Activated CD4-positive, alpha-beta T cell treated with anti-CD3 and anti-CD28 coated beads for 1 hour (primary cell): ENCODE data around the gene CFAP46.
"Not testable (repeated sequence)": the region's sequence is repeated elsewhere in the genome, so short reads cannot be mapped to it uniquely, and the experiment has no call there.

Source experiments
- DNase-seq: peaks from one replicate; pipeline ENCODE4 v3.0.0-alpha.2; 2020

The CFAP46 gene

DNA sequence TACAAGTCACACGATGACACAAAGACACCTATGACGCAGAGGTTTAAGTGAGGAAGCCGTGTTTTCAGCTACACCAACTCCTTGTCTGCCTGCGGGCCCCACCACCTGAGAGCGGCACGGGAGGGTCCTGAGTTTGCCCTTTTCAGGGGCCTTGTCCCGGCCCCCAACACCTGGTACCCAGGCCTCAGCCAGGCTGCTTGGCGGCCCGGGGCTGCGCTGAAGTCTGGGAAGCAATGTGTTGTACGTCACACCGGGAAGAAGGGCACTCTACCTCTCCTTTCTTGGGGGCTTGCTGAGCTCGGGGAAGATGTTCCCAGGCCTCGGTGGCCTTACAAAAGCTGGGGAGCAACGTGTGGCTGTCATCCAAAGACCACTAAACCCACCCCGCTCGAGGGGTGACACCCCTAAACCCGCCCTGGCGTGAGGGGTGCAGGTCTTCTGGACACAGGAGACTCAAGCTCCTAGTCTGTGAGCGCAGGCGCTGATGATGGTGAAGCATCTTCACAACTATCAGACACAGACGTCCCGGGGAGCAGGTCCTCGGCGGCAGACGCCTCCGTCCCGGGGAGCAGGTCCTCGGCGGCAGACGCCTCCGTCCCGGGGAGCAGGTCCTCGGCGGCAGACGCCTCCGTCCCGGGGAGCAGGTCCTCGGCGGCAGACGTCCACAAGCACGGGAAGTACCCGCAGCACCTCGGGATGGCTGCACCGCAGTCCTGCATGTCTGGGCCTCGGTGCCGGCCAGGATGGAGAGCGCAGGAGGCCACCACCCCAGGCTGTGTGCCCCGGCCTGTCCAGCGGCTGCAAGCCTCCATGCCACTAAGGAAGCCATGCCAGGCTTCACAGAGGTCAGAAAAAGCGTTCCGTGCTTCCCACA, 15.4 kb downstream of the CFAP46 start:
- no peak for DNase-seq

DNA sequence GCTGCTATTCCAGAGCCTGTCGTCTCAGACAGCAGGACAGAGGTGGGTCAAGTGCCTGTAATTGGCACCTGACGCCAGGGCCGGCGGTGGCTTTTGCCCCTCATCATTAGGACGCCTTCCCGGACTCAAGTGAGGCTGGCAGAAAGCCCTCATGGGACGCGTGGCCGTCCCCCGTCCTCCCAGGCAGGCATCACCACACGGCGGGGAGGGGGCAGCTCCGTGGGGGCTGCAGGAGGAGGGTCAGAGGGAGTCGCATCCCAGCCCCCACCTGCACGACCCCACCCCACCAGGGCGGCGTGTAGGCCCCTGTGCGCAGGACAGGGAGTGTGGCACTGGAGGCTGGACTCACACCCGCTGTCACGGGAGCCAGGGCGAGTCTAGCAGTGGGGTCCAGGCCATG, 16.3 kb downstream of the CFAP46 start:
- no peak for DNase-seq

DNA sequence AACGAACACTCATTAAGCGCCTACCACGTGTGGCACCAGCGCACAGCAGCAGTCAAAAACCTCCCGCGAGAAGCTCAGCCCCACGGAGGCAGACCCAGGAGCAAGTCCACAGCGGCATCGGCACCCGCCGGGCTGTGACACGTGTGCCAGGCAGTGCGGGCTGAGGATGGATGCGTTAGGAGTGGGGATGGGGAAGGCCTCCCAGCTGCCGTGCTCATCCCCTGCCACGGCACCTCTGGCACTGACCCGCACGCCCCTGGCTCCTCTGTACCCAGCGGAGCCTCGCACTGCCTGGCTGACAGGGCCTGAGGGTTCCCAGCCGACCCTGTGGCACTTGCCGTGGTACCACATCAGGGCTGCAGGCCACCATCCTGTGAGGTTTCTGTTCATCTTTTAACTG, 16.8 kb downstream of the CFAP46 start:
- no peak for DNase-seq

DNA sequence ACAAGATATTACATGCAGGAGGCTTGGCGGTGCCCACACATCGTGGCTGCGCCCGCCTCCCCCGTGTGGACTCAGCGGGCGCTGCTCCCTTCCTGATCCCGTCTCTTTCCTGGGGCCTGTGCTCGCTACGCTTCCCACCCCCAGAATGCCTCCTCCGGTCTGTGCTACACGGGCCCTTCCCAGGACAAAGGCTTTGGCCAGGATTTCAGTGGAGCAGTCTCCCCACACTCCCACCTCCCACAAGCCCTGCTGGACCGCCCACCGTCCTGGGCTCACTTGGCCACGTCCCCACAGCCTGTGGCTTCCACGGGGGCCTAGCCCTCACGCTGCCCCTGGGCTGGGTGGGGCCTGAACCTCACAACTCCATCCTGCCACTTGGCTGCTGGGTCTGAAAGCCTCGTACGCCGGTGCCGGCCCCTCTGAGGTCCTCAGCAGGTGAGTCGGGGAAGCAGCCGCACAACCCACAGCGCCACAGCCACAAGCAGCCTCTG, 17.3 kb downstream of the CFAP46 start:
- DNase-seq: no peak

DNA sequence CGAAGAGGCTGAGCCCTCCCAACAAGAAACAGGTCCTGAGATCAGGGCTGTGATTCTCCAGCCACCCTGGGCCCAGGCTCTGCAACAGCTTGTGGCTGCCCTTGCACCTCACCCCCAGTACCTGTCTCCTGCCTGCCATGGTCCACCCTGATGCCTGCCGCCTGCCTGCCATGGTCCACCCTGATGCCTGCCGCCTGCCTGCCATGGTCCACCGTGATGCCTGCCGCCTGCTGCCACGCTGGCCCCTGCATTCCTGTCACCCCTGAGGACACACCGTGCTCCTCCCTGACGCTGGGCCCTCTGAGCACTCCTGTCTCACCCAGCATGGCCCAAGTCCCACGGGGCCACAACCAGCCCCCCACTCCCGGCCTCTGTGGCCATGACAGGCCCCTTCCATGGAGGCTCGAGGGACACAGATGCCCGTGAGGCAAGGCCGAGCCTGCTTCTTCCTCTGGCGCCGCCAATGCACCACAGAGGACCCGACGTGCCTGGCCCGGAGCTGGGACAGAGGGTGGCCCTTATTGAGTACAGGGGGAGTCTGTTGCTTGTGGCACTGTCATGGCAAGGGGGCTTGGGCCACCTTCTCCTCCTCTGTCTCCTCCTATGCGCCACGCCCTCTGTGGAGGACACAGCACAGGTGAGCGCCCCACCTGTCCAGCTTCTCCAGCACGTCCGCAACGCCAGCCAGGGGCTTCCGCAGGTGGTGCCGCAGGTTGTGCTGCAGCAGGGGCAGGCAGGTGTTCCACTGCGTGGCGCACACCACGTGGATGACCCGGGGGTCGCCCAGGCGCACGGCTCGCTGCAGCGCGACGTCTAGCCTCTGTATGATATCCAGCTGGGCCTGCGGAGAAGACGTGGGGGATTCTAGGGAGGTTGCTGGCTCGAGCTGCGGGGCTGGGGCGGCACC, 18.1 kb downstream of the CFAP46 start:
- no peak for DNase-seq

DNA sequence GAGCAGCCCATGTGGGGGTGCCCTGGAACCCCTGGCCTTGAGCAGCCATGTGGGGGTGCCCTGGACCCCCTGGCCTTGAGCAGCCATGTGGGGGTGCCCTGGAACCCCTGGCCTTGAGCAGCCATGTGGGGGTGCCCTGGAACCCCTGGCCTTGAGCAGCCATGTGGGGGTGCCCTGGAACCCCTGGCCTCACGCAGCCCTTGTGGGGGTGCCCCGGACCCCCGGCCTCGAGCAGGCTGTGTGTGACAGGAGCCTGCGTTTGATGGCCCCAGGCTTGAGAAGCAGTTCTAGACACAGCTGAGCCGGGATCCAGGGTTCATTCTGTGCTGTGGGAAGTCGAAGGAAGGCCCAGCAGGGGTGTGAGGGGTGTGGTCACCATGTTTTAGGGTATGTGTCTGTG, 19.0 kb downstream of the CFAP46 start:
- not testable (repeated sequence) for DNase-seq

DNA sequence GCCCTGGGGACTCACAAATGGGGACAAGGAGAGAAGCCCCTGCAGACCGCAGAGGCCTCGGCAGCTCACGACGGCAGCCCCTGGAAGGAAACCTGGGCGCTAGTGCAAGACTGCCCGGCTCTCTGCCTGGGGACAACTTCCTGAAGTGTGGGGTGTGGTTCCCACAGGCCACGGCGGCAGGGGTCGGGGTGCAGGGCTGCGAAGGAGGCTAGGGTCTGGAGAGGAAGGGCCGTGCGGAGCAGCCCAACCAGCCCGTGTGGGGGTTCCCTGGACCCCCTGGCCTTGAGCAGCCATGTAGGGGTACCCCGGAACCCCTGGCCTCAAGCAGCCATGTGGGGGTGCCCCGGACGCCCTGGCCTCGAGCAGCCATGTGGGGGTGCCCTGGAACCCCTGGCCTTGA, 19.5 kb downstream of the CFAP46 start:
- DNase-seq: no peak

DNA sequence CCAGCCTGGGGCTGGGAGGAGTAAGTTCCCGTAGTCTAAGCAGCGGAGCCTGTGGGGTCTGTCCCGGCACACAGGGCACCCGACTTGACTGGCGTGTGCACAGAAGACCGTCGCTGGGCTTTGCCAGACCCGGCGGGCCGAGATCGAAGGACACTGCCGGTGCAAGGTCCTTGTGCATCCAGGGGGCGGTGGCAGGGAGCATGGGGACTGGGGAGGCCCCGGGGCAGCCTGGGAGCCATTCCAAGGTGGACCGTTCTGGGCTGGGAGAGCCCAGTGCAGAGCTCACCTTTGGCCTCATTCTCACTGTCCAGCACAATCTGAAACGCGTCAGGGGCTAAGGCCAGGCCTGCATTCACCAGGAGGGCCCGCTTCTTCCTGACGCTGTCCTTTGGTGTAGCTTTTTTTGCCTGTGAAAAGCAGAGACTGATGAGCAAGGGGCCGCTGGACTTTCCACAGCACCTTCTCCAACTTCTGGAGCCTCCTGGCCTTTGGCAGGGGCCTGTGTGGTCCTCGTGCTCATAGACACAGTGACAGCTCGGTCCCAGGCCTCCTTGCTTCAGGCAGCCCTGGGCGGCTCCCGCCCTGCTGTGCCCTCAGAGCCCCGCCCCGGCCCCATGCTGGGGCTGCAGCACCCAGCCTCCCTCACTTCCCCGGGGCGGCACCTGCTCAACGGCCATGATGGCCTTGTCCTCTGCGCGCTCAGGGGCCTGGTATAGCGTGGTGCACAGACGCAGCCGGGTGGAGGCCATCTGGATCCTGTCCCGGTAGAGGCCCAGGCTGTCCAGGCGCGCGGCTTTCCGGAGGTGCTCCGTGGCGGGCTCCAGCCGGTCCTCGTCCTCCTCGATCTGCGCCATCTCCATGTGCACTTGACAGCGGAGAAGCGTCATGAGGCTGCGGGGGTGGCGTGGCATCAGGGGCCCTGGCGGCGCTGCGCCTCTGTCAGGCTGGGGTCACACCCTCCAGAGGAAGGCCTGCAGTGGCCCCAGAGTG, 20.3 kb downstream of the CFAP46 start:
- DNase-seq: no peak

DNA sequence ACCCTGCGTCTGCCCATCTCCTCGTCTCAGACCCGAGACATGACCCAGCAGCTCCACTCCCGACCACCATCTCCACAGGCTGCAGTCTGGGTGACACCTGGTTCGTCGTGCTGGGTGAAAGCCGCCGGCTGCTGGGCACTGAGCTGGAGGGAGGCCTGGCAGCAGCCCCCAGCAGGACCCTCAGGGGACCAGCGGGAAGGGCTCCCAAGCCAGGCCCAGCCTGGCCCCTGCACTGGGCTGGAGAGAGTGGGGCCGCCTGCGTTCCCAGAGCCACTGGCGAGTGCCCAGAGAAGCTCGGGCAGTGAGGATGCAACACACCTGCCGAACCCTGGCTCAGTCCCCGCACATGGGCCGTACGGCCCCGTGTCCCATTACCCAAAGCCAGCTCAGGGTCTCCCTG, 21.3 kb downstream of the CFAP46 start:
- DNase-seq: no peak

DNA sequence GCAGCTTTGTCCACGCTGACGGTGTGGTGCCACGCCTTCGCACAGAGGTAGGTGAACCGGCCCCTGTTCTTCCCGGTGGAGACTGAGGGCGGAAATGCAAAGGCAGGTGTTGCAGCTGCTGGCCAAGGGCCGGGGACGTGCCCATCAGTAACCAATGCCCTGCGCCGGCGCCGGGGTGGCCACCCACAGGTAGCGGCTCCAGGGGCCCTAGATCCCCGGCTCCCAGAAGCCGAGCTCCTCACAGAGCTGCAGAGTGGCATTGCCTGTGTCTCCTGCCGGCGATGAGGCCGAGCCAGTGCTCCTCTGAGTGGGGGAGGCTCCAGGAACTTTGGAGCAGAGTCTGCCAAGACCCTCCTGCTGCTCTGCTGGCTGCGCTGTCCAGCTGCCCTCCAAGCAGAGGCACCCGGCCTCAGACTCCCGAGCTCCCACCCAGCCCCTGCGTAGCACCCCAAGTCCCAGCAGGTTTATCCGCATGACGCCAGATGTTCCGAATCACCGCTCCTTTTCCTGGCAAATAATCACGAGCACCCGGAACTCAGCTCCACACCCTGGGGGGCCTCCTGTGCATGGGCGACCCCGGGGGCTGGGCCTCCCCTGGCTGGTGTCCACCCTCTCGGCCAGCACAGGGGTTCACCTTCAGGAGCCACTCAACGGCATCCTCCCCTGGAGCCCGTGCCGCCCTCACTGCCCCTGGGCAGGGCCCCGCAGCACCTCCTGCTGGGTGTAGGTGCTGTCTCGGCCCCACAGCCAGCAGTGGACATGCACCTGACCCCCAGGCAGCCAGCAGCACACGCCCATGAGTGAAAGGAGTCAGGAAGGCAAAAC, 22.1 kb downstream of the CFAP46 start:
- DNase-seq: no peak

DNA sequence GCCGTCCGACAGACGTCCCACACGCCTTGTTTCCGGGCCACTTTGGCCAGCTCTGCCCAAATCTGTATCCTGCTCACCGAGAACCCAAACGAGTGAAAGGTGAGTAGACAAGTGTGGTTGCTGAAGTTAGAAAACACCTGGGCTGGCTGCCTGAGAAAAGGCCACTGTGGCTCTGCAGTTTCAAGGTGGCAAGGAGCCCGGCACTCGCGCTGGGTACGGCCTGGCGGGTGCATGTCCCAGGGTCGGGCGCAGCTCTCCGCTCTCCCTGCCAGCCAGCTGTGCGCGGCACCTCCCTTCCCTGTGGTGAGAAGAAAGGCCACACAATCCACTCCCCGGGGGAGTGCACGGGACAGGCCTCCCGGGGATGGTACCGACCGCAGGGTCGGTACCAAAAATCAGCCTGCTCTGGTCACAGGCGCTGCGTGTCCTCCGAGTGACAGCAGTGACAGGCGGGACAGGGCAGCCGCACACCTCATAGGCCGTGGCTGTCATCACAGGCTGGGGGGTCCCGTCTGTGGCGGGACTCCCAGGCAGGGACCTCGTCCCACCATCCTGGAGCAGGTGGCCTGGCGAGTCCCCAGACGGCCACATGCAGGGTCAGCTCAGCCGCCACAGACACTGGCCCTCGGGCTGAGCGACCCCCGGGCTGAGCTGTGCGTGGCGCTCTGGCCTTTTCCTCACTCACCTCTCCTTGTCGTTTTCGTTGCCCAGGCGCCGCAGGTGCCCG, 22.8 kb downstream of the CFAP46 start:
- DNase-seq: no peak

DNA sequence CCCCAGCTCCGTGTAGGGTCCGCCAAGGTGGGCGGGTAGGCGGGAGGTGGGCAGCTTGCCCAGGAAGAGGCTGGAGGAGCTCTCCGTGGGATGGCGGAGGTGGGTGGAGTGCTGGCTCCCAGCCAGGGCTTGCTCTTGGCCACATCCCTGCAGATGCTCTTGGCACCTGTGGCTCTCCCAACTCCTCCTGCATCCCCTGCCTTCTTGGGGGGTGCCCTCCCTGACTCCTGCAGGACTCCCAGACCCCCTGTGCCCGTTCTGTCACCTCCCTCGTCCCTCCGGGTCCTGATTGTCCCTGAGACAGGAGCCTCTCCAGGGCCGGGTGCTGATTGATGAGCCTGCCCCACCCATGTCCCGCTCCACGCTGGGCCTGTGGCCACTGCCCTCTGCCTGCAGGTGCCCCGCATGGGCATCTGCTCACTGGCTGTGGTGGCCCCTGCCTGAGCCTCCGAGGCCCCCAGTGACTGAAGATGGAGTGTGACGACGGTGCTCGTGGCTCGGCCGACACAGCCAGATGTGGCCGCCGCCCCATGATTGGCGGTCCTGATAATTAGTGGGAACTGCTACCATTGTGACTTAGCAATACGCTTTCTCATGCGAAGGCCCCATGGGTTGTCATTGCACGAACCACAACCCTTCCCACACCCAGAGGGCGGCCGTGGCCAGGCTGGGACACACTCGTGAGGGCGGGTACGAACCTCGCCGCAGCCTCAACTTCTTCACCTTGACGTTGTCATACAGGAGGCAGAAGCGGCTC, 23.6 kb downstream of the CFAP46 start:
- no peak for DNase-seq

DNA sequence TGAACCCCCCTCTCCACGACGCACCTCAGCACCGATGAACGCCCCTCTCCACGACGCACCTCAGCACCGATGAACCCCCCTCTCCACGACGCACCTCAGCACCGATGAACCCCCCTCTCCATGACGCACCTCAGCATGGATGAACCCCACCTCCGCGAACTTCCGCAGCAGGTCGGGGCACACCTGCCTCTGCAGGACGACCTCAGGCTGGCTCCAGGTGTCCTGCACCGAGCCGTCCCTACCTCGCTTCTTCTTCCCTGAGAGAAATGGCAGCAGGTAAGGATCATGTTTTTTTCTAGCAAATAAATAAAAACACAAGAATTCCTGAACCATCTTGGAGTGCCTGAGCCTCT, 24.1 kb downstream of the CFAP46 start:
- DNase-seq: no peak

DNA sequence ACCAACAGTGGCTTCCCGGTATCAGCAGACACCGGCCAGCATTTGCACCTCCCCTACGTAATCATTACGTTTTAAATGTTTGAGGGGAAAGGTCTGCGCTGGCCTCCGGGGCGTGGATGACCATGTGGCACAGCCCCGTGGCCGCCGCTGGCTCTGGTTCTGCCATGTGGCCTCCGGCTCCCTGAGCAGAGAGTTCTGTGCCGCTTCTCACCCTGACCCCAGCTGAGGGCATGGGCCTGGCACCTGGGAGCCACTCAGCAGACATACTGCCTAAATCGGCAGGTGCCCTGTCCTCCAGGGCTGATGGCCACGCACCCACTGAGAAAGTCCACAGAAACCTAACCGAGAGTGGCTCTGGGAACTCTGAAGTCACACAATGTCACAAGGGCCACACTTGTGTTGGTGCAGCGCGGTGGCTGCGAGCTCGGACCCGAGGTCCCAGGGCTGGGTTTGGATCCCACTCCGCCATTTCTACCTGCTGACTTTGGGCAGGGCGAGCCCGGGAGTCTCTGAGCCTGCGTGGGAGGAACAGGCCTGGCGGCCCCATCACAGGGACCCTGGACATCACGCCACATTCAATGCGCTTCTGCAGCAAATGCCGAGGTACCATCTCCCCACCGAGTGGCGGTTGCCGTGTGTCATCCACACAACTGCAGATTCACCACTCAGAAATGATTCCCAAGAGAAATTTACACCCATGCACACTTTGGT, 25.3 kb downstream of the CFAP46 start:
- no peak for DNase-seq

DNA sequence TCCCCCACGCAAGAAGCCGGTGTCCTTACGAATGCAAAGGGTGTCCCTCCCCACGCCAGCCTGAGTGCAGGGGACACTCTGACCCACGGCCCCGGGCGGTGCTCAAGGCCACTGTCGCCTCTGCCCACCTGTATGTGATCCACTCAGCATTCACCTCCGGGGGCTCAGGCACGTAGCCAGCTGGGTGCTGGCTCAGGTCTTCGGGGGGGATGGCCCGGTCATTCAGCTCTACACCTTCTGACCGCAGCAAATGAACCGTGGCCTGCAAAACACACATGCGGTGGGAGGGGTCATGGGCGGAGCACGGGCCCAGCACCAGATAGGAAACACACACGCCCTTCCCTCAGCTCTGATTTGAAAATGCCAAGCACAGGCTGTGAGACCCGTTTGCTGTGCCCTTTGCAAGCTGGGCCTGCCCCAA, 25.9 kb downstream of the CFAP46 start:
- no peak for DNase-seq

DNA sequence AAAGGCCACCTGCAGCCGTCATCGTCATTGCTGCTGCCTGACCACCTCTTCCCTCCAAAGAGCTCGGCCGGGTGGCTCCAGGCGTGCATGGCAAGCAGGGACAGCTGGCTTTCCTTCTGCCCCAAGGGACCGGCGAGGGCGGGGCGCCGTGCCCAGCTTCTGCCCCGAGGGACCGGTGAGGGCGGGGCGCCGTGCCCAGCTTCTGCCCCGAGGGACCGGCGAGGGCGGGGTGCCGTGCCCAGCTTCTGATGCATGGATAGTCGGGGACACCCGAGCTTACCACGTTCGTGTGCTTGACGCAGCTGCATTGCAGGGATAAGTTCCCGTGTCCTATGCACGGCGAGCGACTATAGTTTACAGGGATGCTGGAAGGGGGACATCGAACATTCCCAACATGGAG, 27.0 kb downstream of the CFAP46 start:
- DNase-seq: no peak

DNA sequence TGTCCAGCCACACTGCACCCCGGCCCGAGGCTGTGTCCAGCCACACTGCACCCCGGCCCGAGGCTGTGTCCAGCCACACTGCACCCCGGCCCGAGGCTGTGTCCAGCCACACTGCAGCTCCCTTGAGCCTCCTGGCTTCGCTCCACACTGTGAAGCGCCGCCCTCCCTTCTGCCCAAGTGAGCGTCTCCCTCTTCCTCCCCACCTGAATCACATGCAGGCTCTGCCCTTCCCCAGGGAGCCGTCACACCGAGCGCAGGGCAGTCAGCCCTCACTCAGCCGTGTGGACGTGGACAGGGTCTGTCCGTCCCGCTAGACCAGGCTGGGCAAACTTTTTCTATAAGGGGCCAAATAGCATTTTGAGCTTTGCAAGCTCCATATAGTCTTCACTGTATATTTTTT, 27.6 kb downstream of the CFAP46 start:
- no peak for DNase-seq

DNA sequence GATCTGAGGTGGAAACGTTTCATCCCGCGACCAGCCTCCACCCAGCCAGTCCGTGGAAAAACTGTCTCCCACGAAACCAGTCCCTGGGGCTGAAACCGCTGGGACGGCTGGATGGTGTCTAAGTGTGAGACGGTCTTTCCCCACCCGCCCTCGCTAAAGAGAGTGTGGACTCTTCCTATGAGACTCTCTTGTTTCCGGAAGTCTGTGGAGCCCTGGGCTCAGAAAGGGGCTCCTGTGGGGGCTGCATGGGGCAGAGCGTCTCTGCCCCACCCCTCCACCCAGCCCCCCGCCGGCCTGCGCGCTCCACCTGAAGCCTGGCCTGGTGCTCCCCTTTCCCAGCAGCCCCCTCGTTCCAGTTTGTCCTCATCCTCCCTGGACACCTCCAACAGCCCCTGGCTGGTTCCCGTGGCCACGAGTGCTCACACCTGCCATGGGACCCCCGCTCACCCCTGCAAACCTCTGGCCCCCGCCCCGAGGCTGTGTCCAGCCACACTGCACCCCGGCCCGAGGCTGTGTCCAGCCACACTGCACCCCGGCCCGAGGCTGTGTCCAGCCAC, 28.7 kb downstream of the CFAP46 start:
- no peak for DNase-seq
